GM21360 (cell line): ENCODE measurements around the gene ADRA1B.

ENCODE experiments used
- ATAC-seq: cut with Tn5 transposase; IDR thresholded peaks from one replicate; pipeline ENCODE4 v1.9.1; 2021; ENCODE audit warnings: mild to moderate bottlenecking, moderate library complexity; ENCODE audit not compliant: unreplicated experiment

The ADRA1B gene

GRCh38 chr5:159901308-159901707, 15.0 kb upstream of the ADRA1B start:
- ATAC-seq: no peak

- no peak for ATAC-seq
These were observed 14.5 kb upstream of the ADRA1B start for GRCh38 chr5:159901772-159902171.

GRCh38 chr5:159902444-159903121, 13.7 kb upstream of the ADRA1B start:
- ATAC-seq: no peak

GRCh38 chr5:159903131-159903530, 13.2 kb upstream of the ADRA1B start:
- no peak for ATAC-seq

GRCh38 chr5:159904874-159905273, 11.4 kb upstream of the ADRA1B start:
- no peak for ATAC-seq

GRCh38 chr5:159905496-159905895, 10.8 kb upstream of the ADRA1B start:
- ATAC-seq: no peak

GRCh38 chr5:159906463-159906862, 9.8 kb upstream of the ADRA1B start:
- no peak for ATAC-seq

- ATAC-seq: no peak
These were observed 9.3 kb upstream of the ADRA1B start for GRCh38 chr5:159906943-159907342.

- no peak for ATAC-seq
These were observed 8.3 kb upstream of the ADRA1B start for GRCh38 chr5:159907689-159908590.

- no peak for ATAC-seq
These were observed 7.7 kb upstream of the ADRA1B start for GRCh38 chr5:159908591-159908940.

GRCh38 chr5:159909126-159909525, 7.2 kb upstream of the ADRA1B start:
- ATAC-seq: no peak

GRCh38 chr5:159910207-159910842, 6.0 kb upstream of the ADRA1B start:
- no peak for ATAC-seq

- ATAC-seq: no peak
These were observed 5.4 kb upstream of the ADRA1B start for GRCh38 chr5:159910843-159911229.

- ATAC-seq: no peak
These were observed 4.9 kb upstream of the ADRA1B start for GRCh38 chr5:159911349-159911748.

- ATAC-seq: no peak
These were observed 4.1 kb upstream of the ADRA1B start for GRCh38 chr5:159912033-159912800.

GRCh38 chr5:159913048-159913447, 3.2 kb upstream of the ADRA1B start:
- no peak for ATAC-seq

GRCh38 chr5:159913501-159913900, 2.8 kb upstream of the ADRA1B start:
- no peak for ATAC-seq

- no peak for ATAC-seq
These were observed 819 bp downstream of the ADRA1B start for GRCh38 chr5:159916841-159917761.

GRCh38 chr5:159917994-159918393, 1.7 kb downstream of the ADRA1B start:
- no peak for ATAC-seq

- ATAC-seq: no peak
These were observed 5.4 kb downstream of the ADRA1B start for GRCh38 chr5:159921721-159922120.
